ENCODE results near the gene GNG4.
"Not testable (repeated sequence)": the region's sequence is repeated elsewhere in the genome, so short reads cannot be mapped to it uniquely, and the experiment has no call there.

The GNG4 gene

DNA sequence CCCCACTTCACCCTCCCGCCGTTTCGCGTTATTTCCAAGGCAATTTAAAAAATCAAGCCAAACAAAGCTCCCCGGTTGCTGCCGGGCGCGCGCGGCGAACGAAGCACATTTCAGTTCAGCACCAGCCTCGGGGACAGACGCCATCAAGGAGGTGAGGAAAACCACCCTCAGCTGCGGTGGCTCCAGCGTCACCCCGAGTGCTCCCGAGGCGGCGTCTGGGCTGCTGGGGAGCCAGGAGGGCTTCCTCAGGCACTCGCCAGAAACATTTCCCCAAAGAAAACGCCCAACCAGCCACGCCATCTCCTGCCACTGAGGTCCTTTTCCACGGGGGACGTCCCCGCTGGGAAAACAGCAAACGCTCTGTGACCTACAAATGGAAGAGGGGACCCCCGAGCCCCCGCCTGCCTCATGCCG, 623 bp downstream of the GNG4 start:
- DNase-seq, result peak; percentile 82

DNA sequence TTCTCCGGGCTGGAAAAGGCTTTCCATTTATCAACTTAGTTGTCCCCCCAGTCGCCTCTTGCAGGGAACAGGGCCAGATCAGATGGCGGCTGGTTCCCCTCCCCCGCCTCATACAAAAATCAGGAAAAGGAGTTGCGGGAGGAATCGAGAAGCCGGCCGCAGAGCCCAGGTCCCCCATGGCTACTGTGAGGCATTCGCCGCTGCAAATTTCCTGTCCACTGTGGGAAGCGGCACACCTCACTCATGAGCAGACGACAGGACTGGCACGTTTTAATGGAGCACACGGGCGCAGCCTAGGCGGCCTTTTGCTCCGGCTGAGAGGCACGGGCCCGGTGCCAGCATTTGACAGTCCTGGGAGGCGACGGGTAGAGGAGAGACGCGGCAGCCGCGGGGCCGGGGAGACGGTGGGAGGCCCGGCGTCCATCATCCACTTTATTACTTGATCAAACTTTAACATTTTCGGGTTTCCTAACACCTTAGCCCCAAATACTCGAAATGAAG, 1.1 kb downstream of the GNG4 start:
- no peak for DNase-seq

DNA sequence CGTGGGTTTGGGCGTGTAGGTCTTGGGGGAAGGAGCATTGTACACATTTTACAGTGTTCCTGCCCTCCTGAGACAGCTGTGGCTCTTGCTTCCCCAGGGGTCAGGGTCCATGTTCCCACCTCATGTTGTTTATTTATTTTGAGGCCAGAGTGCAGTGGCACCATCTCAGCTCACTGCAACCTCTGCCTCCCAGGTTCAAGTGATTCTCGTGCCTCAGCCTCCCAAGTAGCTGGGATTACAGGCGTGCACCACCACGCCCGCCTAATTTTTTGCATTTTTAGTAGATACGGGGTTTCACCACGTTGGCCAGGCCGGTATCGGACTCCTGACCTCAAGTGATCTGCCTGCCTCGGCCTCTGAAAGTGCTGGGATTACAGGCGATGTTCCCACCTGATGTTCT, 2.0 kb downstream of the GNG4 start:
- not testable (repeated sequence) for DNase-seq

DNA sequence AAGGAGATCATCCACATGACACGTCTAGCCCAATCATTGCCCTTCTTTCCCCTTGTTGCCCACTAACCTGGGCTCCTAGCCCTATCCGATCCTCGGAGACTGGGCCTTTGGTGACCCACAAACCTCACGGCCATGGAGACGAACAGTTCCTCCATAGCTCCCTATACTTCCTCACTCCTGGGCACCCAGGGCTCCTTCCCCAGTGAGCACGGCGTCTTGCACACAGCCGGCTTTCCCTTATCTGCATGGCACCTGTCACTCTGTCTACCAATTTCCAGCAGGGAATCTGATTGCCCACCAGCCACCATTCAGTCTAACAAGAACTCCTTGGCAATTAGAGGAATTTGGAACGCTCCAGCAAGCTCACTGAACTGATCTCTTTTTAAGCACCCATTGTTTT, 3.1 kb downstream of the GNG4 start:
- no peak for DNase-seq

DNA sequence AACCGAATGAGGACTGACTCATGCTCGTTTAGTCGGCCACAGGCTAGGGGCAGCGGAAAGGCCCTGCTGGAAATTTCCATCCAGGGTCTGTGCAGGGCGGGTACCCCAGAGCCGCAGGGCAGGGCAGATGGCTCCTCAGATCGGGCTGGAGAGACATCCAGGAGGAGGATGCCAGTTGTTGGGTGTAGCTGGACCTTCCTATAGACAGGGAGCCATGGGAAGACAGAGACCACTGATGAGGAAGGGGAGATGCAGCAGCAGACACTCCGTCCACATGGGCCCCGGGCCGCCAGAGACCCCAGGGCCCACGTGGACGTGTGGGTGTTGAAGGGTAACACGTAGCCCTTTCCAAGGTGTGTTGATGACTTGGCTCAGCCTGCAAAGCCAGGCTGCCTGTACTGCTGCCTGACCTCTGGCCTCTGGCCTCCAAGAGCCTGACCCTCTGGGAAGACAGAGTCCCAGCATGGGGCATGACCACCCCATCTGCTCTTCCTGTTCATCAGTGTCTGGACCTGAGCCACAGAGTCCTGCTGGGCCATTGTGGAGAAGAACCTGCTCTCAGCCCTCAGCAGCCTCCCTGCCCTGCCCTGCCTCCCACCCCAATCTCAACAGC, 4.8 kb downstream of the GNG4 start:
- DNase-seq, result no peak

DNA sequence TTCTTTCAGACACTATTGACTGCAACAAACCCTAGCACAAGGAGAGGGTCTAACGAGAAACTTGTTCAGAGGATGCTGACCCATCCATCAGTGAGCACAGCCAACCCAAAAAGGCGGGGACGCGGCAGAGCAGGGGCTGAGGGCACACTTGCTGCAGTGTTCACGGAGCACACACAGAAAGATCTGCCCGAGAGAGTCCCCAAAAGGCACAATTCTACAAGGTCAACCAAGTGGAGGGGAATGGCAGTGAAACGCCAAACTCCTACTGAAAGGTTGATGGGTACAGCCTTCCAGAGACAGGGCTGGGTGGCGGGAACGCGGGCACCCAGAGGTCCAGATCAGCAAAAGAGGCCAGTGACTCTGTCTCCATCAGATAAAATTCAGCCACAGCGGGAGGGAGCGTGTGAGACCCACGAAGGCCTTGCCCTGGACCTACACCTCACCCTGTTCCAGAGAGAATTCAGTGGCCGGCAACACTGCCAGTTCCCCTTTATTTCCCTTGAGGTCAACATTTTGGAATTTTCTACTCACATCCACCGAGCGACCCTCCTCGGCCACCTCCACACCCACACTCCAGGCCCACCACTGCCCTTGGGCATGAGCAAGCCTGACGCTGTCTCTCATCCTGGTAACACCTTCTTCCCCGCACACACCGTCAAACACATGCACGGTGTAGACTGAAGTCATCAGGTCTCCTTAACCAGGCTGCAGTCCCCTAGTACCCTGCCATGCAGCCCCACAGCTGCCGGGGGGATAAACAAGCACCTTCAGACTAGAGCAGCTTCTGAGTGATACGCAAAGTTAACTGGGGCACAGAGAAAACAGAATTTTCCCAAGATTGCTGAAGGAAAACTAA, 5.5 kb downstream of the GNG4 start:
- DNase-seq, result no peak

DNA sequence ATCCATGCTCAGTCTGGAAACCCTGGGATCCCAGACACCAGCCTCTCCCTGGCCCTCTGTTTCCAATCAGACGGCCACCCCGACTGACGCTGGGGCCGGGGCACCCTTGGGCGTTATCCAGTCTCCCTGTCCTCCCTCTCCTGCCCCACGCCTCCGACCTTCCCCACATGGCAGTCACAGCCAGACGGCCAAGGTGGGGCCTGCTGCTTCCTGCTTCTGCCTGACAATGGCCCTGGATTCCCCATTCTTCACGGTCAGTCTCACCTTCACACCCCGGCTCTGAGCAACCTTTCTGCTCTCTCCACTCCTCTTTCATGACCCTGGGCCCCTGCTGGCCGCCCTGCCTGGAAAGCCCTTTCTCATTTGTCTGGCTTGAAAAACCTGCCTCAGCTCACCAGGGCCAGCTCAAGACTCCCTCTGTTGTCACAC, 6.6 kb downstream of the GNG4 start:
- no peak for DNase-seq

DNA sequence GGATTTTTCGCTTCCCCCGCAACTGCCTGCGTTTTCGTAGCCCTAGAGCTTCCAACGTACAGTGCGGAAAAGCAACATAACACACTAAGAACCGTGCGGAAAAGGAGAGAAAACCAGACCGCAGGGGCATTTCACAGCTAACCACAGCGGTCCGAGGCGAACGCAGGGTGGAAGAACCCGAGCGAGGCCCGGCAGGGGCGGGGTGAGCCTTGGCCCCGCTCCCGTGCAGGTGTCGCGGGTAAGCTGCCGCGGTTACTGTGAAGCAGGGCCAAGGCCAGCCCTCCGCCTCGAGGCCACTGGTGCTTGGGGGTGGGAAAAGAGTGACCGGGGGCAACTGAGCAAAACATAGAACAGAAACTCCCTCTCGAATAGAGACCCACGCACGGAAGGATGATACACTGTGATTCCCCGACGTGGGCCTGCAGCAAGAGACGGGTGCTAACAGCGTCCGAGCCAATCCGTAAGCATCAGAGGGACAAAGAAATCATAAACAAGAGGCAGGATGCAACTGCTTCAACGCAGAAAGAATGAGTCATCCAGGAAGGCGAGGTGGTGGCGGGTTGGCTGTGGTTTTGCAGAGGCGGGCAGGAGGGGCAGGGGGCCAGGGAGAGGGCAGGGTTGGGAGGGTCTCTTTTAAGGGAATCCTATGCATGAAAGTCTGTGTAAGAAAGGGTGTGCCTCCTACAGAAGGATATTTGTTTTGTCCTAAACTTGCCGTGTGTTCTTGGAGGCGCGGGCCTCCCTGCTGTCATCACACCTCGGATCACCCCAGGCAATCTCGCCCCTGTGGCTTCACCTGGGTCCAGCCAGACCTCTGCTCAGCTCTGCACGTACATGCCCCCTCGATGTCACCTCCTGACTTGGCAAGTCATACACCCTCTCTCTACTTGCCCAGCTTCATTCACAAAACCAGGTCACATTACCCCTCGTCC, 7.3 kb downstream of the GNG4 start:
- no peak for DNase-seq

DNA sequence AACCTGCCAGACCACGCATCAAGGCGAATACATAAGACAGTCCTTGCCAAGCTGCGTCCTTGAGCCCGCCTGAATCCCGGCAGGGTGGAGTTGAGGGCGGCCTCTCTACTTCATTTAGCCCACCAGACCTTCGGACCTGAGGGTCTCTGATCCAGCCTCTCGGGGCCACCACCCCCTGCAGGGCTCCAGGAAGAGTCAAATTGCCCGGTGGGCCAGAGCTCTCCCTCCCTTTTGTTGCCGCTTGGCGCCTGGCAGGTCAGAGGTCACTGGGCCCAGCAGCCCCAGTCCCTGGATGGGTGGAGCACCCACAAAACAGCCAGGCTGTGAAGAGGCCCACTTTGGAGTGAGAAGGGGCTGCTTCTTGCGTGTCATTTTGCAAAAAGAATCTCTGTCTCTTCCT, 9.0 kb downstream of the GNG4 start:
- DNase-seq, result no peak

DNA sequence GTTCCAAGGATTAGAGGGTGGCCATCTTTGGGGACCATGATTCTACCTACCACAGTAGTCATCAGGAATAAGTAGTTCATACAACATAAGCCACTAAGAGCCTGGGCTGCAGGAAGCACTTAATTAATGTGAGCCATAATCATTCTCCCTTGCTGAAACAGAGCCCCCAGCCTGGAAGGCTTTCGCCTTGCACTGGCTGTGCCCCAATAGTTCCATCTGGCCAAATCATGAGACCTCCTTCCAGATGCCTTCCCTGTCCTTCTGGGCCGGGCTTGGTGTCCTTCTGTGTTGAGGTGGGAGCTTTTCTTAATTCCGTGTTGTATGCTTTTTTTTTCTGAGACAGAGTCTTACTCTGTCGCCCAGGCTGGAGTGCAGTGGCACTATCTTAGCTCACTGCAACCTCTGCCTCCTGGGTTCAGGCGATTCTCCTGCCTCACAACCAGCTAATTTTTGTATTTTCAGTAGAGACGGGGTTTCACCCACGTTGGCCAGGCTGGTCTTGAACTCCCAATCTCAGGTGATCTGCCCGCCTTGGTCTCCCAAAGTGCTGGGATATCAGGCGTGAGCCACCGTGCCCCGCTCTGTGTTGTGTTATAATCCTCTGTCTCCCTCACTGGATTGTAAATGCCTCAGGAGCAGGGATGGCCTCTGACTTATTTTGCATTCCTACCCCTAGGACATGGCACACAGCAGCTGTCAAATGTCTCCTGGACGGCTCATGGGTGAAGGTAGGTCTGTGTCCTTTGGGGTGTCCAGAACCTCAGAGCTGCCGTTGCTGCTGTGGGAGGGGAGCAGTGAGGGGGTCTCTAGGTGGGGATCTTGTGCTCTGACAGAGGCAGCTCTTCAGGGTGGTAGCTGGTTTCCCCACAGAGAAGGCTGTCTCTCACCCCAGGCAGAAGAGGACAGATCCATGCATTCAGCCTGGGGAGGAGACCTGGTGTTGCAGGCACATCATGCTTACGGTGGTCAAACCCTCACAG, 10.1 kb downstream of the GNG4 start:
- no peak for DNase-seq

DNA sequence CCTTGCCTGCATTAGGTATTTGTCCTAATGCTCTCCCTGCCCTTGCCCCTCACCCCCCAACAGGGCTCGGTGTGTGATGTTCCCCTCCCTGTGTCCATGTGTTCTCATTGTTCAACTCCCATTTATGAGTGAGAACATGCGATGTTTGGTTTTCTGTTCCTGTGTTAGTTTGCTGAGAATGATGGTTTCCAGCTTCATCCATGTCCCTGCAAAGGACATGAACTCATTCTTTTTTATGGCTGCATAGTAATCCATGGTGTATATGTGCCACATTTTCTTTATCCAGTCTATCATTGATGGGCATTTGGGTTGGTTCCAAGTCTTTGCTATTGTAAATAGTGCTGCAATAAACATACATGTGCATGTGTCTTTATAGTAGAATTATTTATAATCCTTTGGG, 11.0 kb downstream of the GNG4 start:
- not testable (repeated sequence) for DNase-seq

DNA sequence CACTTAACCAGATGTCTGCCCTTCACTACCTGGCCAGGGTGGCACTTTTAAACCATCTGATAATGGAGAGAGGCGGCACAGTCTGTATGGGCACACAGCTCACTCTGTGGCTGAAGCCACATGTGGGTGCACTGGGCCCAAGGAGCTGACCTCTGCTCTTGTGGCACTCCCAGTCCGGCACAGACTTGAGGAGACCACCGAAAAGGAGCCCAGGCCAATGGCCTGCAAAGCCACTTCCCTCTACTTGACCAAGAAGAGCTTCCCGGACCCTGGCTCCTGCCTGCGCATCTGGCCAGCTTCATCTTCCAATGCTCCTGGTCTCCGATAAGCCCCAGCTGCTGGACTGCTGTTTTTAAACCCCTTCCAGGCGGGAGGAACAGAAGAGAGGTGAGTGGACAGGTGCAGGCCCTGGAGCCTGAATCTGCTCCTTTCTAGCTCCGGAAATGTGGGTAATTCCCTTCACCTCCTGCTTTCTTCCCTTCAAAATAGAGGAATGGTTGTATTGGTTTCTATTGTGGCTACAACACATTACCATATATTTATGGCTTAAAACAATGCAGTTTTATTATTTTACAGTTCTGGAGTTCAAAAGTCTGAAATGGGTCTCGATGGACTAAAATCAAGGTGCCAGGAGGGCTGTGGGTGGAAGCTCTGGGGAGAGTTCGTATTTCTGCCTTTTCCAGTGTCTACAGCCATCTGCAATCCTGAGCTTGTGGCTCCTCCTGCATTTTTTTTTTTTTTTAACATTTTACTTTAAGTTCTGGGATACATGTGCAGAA, 11.6 kb downstream of the GNG4 start:
- DNase-seq, result no peak

DNA sequence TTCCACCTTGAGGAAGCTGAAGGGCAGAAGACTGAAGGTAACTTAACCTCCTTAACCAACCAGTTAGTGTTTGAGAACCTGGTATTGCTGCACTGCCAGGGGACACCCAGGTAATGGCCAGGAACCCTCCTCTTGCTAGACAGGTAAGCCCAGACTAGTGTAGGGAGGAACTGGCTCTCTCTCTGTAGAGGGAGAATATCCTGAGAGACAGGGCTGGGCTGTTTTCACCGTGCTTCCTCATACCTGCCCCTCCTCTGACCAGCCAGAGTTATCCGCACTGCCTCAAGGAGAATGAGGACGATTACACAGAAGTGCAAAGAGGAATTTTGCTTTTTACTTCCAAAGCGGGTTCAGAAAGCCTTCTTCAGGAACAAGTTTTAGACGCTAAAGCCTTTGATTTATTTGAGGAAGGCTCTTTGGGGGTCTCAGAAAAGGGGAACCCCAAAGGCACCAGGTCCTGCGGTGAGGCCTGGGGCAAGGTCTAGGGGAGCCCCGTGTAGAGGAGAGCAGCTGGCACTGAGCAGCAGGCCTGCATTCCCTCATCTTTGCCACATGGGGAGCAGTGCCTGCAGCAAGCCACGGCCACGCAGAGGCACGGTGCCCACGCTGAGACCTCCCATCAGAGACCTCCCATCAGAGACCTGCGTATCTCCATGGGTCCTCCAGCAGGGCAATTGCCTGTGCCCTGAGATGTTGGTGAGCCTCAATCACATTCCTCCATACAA, 13.5 kb downstream of the GNG4 start:
- DNase-seq, result no peak

DNA sequence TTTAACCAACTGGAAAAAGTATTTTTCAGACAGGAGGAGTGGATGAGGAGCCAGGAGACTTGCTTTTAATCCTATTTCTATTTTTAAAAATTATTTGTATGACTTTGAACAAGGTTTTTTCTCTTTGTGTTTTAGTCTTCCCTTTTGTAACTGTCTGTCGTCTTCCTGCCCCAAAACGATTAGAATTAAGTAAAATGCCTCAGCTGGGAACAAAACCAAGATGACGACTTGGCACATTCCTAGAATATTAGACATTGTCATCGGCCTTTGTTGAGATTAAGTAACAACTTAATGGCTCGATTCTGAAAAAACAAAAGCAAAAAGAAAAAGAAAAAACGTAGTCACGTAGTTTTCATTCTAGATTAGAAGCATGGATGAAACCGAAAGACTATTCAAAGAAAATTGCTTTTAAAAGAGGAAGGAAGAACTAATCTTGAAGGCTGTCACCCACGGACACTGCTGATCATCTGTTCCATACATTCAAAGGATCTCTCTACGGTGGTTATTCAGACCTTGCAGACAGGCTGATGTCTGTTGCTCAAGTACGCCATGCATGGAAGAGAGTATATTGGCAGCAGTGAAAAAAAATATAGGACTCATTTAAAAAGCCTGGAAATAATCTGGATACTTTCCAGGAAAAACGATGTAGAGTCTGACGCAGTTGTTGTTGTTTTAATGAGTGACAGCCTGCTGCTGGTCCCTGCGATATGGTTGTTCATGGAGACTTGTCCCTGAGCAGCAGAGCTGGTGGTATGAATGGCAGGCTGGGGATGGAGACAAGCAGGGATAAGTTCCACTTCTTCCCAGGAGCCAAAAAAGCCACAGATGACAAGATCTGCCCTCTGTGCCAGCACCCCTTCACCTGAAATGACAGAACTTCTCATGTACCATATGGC, 16.8 kb downstream of the GNG4 start:
- DNase-seq, result no peak

DNA sequence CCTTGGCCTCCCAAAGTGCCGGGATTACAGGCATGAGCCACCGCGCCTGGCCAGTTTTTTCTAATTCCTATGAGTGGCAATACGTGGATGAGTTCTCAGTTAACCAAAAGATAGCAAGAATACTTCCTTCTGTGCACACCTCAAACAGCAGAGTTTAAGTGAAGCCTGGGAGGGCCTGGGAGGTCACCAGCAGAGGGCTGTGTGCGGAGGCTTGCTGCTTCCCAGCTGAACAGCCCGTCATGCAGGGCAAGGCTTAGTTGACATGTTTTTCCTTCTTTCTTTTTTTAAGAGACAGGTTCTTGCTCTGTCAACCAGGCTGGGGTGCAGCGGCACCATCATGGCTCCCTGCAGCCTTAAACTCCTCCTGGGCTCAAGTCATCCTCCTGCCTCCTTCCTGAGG, 17.8 kb downstream of the GNG4 start:
- no peak for DNase-seq

DNA sequence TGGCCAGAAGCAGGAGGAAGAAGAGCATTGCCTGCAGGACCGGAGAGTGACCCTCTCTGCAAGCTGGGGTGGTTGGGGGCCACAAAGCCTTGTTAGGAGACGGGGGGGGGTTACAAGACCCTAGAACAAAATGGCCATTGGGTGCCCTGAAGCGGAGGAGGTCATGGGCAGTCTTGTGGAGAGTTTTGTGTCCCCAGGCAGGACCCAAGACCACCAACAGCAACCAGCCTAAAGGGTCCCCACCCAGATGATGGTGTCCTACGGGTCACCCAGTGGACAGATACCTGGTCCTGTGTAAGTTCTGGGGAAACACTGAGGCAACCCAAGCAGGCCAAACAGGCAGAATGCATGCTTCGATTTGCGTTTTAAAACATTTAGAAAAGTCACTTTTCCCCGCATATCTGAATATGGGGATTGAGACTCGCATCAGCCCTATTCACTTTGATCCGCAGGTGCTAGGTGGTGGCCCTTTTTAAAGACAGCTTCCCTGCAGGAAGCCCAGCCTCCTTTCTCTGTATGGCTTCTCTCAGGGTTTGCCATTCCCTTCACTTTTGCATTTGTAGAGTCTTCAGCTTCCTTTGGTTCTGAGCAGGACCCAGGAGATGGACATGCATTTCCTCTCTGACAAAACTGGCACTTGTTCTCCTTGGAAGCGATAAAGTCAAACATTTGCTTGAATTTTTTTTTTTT, 21.1 kb downstream of the GNG4 start:
- DNase-seq, result no peak

DNA sequence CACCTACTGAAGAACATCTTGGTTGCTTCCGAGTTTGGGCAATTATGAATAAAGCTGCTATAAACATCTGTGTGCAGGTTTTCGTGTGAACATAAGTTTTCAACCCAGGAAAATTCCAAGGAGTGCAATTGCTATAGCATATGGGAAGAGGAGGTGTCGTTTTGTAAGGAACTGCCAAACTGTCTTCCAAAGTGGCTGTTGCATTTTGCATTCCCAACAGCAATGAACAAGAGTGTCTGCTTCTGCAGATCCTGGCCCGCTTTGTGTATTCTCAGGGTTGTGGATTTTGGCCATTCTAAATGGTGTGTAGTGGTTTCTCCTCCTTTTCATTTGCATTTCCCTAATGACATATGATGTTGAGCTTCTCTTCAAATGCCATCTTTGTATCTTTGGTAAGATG, 23.8 kb downstream of the GNG4 start:
- DNase-seq, result no peak

DNA sequence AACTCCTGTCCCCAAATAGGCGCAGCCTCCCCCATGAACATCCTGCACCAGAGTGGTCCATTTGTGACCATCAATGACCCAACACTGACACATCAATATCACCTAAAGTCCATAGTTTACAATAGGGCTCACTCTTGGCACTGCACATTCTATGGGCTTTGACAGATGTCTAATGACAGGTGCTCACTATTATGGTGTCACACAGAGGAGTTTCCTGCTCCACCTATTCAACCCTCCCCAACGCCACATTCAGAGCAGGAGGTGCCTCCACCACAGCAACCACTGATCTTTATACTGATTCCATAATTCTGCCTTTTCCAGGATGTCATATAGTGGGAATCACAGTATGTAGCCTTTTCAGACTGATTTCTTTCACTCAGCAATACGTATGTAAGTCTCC, 24.2 kb downstream of the GNG4 start:
- no peak for DNase-seq
